ENCODE results near the gene IGFBP6.
"Not testable (repeated sequence)": the region's sequence is repeated elsewhere in the genome, so short reads cannot be mapped to it uniquely, and the experiment has no call there.

Gene IGFBP6

DNA sequence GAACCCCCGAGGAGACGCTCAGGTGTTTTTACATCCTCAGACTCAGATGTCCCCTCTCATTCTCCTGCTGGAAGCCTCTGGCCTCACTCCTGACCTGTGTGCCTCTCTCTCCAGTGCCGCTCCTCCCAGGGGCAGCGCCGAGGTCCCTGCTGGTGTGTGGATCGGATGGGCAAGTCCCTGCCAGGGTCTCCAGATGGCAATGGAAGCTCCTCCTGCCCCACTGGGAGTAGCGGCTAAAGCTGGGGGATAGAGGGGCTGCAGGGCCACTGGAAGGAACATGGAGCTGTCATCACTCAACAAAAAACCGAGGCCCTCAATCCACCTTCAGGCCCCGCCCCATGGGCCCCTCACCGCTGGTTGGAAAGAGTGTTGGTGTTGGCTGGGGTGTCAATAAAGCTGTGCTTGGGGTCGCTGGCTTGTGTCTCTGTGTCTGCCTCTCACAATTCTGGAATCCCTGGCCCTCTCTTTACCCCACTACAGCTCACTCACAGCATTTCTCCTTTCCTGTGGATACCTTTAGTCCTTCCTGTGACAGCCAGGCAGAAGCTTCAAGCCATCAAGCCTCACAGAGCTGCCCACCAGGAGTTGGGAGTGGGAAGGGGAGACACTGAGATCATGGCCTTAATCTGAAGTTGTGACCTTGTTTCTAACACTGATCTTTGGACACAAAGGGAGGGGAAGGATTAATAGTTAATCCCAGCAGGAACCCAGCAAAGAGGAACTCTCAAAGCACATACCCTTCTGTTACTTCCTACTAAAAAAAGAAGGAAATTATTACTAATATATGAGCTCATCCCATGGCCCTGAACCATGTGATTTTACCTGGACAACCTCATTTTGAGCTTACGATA lies 4.7 kb downstream of the IGFBP6 start:
- TF ChIP-seq CTCF (IDR thresholded peaks at IDR 0.05; ENCODE audit: low read depth, low read length) = no peak
- no peak overlapping the region for H3K4me3 ChIP-seq (ENCODE audit: low read depth, low read length)

DNA sequence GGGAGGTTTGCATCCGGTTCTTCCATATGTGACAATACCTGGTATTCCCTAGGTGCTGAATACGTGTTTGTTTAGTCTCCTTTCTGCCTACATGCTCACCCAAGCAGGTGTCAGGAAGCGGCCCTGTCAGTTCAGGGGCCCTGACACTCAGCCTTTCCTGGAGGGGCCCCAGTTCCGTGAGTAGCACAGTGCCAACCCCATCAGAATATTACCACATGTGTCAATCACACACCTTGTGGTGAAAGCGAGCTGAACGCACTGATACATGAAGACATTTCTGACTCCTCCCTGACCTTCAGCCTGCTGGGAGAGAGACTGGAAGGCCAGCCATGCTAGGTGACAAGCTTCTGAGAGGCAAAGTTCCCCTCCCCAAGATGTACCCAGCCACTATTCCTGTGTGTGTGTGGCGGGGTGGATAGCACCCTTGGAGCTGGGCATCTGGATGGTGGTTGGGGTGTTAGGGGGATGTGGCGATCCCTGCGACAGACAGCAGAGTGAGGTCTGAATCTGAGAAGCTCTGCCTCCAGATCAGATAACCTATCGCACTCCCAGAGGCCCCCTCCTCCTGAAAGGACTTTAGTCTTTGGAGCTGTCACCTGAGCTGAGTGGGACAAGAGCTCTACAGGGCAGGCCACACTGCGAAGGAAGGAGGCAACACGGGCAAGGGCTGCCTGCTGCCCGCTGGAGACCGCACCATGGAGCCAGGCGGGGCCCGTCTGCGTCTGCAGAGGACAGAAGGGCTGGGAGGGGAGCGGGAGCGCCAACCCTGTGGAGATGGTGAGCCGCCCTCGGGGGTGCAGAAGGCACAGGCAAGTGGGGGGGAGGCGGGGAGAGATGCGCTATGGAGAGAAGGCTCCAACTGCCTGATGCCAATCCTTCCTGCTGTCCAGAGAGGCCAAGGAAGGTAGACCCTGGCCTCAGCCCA lies 5.7 kb downstream of the IGFBP6 start, which contains the start of gene SOAT2:
TSS of gene SOAT2 (plus strand) at position 604 of the 925 bp plus-strand sequence. CDS start at position 696, 92 bp downstream.
- no peak within 1 kb of the TSS for H3K4me3 ChIP-seq (ENCODE audit: low read depth, low read length)
- TF ChIP-seq CTCF (IDR thresholded peaks at IDR 0.05; ENCODE audit: low read depth, low read length) = no peak

DNA sequence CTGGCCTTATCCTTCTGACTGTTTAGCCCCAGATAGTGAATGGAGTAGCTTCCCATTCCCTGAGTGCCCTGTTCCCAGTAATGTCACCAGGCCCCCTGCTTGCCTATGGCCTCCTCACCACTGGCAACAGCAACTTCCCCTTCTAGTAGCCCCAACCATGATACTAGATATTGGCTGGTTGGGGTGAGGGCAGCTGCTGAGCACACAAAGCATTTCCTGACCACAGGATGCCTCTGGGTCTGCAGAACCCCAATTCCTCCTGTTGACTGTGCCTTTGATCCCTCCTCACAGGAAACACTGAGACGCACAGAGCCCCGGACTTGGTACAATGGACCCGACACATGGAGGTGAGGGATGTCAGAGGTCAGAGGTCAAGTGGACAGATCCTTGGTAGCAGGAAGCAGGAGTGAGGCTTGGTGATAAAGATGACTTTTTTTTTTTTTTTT lies 6.4 kb downstream of the IGFBP6 start:
- no peak overlapping the region for H3K4me3 ChIP-seq (ENCODE audit: low read depth, low read length)
- TF ChIP-seq CTCF (IDR thresholded peaks at IDR 0.05; ENCODE audit: low read depth, low read length) = no peak

DNA sequence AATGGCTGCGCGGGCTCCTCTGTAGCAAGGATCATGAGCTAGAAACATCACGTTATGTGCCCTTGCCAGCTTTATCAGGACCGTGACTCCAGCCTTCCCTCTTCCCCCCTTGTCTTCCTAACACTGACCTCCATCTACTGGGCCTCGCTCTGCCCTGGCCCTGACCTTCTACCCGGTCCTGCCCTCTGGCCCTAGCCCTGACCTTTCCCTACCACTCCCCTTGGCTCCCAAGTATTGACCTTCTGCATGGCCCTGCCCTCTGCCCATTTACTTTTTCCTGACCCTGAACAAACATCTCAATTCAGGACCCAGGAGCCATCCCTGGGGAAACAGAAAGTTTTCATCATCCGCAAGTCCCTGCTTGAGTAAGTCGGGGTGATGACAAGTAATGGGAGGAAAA lies 7.8 kb downstream of the IGFBP6 start:
- H3K4me3 ChIP-seq (ENCODE audit: low read depth, low read length) = no peak overlapping the region
- TF ChIP-seq CTCF (IDR thresholded peaks at IDR 0.05; ENCODE audit: low read depth, low read length) = no peak

GRCh38 chr12:53105712-53106439 lies 8.4 kb downstream of the IGFBP6 start:
- no peak overlapping the region for H3K4me3 ChIP-seq (ENCODE audit: low read depth, low read length)
- no peak for TF ChIP-seq CTCF (IDR thresholded peaks at IDR 0.05; ENCODE audit: low read depth, low read length)

DNA sequence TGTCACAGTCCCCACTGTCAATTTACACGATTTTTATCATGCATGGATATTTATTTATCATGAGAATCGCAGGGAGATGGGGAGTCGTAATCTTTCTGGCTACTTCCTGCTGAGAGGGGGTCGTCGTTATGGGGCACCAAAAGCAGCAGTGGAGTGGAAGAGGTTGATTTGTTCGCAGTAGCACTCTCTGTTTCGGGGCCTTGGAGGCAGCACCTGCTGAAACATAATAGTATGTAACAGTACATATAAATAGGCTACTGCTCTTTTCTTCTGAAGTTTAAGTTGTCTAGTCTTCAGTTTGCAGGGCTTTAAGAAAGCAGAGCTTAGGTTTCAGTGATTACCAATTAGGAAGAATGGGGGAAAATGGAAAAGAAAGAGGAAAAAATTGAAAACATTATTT lies 9.7 kb downstream of the IGFBP6 start:
- no peak for TF ChIP-seq CTCF (IDR thresholded peaks at IDR 0.05; ENCODE audit: low read depth, low read length)

GRCh38 chr12:53112431-53112830 lies 15.0 kb downstream of the IGFBP6 start:
- H3K4me3 ChIP-seq (ENCODE audit: low read depth, low read length) = not testable (repeated sequence)

More for the DNA sequence above, 9.7 kb downstream of the IGFBP6 start:
- H3K4me3 ChIP-seq (ENCODE audit: low read depth, low read length) = no peak overlapping the region

All from WI38 (cell line).